ENCODE measurements around the gene CEP95.

- TF ChIP-seq, protein P1, sequence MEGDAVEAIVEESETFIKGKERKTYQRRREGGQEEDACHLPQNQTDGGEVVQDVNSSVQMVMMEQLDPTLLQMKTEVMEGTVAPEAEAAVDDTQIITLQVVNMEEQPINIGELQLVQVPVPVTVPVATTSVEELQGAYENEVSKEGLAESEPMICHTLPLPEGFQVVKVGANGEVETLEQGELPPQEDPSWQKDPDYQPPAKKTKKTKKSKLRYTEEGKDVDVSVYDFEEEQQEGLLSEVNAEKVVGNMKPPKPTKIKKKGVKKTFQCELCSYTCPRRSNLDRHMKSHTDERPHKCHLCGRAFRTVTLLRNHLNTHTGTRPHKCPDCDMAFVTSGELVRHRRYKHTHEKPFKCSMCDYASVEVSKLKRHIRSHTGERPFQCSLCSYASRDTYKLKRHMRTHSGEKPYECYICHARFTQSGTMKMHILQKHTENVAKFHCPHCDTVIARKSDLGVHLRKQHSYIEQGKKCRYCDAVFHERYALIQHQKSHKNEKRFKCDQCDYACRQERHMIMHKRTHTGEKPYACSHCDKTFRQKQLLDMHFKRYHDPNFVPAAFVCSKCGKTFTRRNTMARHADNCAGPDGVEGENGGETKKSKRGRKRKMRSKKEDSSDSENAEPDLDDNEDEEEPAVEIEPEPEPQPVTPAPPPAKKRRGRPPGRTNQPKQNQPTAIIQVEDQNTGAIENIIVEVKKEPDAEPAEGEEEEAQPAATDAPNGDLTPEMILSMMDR (conservative IDR thresholded peaks at IDR 0.05 in 1 of 2, IDR thresholded peaks at IDR 0.05 in 1 of 2; ENCODE audit: low read depth in 1 of 2, low read length in 2 of 2), result no peak
- TF ChIP-seq EZH2 (IDR thresholded peaks at IDR 0.05; ENCODE audit: low read length, missing control alignments), result no peak
These were observed 10.4 kb upstream of the CEP95 start for GRCh38 chr17:64496348-64496785.
